ACHN (cell line): ENCODE results near the gene ANK2.
A peak's percentile ranks its signal among the peaks of the same experiment; 100 is the strongest.

Source experiments
- DNase-seq: peaks from one replicate; pipeline ENCODE4 v3.0.0-alpha.2; 2015
- in situ Hi-C: cut with HindIII; loops from 2 replicates; pipeline ENCODE4 v1.10.0; 2017; ENCODE audit warnings: low sequenced_read_pairs, low pct_ligation_motif_present, low pct_unique_long_range_greater_than_20kb

ANK2 gene

DNA sequence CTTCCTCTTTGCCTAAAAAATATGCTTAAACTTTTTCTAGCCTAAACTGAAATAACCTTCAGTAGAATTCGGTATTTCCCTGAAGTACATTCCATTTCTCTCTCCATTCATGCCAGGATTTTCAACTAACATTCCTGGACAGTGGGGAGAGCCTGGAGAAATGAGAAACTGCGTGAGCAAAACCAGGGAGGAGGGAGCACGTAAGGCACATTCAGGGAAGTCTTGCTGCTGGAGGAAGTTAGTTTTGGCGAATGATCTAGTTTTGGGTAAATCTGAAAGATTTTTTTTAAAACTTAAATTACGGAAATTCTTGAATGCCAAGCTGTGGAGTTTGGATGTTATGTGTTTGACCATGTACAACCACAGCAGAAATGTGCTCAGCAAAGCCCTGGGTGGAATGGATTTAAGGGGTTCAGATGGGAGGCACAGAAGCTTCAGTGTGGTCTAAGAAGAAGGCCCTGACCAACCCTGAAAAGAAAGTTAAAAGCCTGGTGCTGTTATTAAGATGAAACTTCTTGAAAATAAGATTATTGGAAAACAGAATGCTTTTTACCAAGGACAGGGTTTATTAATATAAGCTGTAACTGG is 347.8 kb downstream of the ANK2 start:
- in situ Hi-C loops: no loop called here

DNA sequence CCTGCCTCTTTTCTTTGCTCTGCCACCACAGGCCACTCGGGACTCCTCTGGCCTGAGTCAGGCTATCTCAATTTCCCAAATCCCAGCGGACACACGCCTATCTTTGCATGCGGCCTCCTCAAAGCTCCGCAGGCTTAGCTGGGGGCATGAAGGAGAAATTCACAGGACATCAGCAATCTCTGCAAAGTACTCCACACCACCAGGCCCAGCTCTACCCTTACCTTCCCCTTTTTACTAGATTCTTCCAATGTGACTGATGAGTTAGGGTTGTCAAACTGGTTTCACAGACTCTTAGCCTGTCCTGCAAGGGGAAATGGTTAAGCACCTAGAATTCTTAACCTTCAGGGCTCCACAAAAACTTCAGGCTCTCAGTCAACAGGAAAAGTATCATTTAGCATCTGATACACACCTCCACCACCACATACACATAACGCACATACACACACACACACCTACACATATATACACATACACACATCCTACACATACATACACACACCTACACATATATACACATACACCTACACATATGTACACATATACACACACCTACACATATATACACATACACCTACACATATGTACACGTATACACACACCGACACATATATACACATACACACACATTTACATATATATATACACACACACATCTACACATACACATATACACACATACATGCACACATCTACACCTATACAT is 349.1 kb downstream of the ANK2 start:
- DNase-seq: no peak
- in situ Hi-C loops: no loop called here

More for the DNA sequence above, 347.8 kb downstream of the ANK2 start:
- peak; percentile 48 for DNase-seq

DNA sequence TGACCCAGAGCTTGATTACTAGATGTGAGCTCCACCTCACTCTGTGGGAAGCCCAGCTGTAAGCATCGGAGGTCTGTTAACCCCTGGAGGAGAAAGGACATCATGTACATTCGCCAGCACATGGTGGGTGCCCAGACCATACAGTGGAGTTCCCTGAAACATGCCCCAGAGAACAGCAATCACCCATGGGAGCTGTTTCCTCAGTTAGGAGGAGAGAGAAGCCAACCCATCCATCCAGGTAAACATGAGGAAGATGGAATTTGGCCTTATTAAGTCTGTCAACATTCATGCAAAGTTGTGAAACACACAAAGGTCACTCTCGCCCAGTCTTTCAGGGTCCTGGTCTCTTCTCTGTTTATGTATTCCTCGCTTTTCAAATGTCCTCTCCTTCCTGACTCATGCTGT is 354.7 kb downstream of the ANK2 start:
- no peak for DNase-seq

DNA sequence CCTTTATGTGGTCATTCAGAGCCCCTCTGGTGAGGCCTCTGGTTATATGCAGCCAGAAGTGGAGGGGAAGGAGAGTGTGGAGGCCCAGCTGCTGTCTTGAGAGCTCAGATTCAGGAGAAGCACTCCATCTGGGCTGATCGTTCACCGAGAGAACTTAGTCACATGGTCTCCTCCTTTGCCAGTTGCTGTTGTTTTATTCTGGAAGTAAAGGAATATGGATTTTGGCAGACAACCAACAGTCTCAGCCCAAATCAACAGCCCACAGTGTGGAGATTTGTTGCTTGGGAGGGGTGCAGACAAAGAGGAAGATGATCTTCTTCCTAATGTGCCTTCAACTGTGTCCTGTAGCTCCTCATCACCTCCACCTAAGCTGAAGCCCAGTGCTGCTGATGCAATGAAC is 355.4 kb downstream of the ANK2 start:
- no peak for DNase-seq
- in situ Hi-C loops: no loop called here

More for the DNA sequence above, 354.7 kb downstream of the ANK2 start:
- in situ Hi-C loops: no loop called here

DNA sequence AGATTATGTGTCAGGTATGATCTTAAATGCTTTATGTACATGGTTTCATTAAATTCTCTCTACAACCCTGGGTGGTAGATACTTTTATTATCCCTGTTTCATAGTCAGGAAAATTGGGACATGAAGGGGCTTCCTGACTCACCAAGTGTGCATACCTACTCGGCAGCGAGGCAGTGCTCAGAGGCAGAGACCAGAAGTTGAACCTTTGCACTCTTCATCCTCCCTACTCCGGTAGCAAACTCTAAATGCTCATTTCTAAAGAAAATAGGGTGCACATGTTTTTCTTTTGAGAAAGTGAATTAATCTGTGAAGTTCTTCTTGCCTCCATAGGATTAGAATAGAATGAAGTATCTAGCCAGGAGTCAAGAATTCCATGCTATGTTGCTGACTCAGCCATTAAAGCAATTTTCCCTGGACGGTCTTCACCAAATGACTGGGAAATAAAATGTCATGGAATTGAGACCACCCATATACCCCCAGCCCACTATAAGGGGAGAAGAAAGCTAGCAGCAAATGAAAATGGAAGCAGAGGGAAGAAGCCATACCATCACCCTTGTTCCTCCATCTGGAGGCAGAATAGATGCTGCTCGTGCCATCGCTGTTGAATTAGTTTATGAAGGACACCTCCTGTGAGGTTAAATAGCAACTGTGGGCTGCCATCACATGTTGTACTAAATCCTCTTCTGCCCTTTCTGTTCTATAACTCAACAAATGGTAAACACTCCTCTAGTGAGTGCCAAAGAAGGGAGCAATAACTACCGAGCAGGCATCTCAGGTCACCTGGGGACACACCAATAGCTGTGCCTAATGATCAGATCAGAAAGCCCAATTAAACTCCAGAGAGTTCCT is 356.6 kb downstream of the ANK2 start:
- no peak for DNase-seq
- in situ Hi-C loops: no loop called here

DNA sequence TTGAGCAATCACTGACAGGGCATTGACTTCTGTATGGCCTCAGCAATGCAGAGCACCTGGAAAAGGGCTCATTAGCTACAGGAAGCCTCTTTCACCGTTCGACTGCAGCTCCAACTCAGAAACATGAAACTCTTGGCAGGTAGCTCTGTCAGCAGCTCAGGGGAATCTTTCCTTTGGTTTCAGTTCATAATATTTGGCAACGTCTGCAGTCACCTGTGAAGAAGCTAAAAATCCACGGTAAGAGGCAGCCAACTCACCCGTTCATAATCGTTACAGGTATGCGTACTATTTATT is 357.2 kb downstream of the ANK2 start:
- in situ Hi-C loops: no loop called here

DNA sequence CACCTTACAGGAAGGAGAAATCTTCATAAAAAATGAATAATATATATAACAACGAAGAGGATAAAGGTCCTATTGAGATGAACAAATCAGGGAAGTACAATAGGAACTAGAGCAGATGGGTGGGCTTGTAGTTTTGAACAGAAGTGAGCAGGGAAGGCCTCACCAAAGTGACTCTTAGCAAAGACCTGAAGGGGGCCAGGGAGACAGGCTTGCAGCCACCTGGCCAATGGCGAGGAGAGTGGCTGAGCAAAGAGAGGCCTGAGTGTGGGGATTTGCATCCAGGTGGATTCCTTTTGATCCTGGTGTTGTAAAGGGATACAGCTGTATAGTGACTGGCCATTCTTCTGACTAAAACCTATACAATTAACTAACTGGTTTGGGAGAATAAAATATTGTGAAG is 358.0 kb downstream of the ANK2 start:
- in situ Hi-C loops: no loop called here

More for the DNA sequence above, 357.2 kb downstream of the ANK2 start:
- no peak for DNase-seq

DNA sequence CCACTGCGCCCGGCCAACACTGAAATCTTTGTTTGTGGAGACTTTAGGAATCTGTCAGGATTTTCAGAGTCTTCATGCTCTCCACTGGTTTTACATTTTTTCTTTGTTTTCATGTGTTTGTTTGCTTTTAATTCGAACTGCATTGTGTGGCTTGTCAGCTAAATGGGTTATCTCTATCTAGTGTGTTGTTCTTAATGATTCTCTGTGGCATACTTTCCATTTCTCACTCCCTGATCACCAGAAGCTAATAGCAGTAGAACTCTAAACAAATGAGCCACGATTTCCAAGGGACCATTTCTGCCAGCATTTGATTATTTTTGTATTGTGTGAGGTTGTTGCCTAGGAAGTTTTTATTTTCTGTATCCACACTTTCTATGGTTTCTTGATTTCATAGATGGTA is 359.7 kb downstream of the ANK2 start:
- no peak for DNase-seq
- in situ Hi-C loops: no loop called here

More for the DNA sequence above, 358.0 kb downstream of the ANK2 start:
- DNase-seq: no peak

DNA sequence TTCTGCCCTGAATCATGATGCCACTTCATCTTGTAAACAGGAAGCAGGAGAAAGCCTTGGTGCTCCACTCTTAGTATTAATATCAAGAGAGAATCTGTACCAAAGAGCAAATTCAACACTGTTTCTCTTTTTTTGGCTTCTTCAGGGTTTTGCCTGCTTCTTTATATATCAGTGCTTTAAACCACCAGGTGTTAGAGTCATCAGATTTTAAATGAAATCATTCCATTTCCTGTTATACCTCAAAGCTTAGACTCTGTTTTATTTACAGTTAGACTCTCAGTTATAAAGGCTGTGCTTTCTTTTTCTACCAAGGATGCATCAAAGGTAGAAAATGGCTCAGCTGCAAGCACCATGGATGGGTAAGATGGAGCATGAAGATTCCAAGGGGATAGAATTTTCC is 361.2 kb downstream of the ANK2 start:
- DNase-seq: no peak
- in situ Hi-C loops: no loop called here

DNA sequence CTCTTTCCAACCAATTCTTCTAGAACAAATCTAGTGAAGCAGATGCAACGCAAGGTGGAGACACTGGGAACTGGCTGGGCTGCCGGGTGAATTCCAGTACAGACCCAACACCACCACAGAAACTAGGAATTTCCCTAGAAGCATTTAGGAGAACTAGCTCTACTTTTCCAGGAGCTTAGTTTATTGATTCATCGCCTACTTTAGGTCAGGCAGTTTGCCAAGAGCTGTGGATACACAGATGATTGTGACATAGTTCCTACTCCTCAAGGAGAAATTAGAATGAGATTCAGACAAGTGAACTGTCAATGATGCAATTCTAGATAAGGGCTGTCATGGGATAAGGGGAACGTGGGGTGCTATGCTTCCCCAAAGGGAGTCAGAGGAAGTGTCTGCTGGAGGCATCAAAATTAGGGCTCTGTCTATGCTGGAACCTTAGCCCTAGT is 362.1 kb downstream of the ANK2 start:
- DNase-seq: peak; percentile 12
- in situ Hi-C loops: no loop called here

DNA sequence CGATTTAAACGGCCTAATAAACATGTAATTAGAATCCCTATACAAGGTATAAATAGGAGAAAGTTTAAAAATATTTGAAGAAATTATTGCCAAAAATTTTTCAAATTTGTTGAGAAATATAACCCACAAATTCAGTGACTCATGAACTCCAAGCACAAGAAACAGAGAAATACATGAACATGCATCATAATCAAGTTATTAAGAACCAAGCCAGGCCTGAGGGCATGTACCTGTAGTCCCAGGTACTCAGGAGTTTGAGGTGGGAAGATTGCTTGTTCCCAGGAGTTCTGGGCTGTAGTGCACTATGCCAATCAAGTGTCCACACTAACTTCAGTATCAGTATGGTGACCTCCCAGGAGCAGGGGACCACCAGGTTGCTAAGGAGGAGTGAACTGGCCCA is 370.2 kb downstream of the ANK2 start:
- in situ Hi-C loops: no loop called here
- no peak for DNase-seq

DNA sequence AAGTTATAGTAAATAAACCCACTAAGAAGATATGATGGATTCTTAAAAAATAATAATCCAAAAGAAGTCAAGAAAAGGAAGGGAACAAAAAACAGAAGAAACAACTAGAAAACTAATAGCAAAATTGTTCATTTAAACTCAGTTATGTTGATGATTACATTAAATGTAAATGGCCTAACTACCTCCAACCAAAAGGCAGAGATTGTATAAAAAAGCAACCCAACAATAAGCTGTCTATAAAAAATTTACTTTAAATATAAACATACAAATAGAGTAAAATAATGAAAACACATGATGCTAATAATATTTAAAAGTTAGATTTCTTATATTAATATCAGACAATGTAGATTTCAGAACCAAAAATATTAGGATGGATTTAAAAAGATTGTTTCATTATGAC is 371.5 kb downstream of the ANK2 start:
- no peak for DNase-seq
- in situ Hi-C loops: no loop called here

DNA sequence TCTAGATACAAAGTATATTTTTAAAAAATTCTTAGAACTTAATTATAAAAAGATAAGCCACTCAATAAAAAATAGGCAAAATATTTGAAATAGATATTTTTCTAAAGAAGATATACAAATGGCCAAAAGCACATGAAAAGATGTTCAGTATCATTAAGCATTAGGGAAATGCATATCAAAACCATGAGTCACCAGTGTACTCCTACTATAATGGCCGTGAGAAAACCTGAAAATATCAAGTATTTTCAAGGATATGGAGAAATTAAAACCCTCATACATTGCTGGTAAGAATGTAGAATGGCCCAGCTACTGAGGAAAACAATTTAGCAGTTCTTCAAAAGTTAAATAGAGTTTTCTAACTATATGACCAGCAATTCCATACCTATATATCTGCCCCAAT is 374.2 kb downstream of the ANK2 start:
- DNase-seq: no peak
- in situ Hi-C loops: no loop called here

DNA sequence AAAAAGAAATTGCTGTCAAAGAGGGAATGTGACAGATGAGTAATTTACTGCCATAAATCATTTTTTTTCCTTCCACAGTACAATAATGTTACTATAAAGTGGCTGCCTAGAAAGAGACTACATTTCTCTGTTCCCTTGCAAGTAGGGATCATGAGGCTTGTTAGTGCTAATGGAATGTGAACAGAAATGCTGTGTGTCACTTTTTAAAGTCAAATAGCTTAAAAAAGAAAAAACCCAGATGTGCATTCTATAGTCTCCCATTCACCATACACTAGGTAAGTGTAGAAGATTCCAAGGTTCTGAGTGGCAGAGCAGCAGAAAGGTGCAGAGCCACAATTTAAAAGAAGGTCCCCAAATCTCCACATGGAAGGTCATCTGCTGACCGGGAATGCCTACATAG is 383.7 kb downstream of the ANK2 start:
- in situ Hi-C loops: no loop called here
- no peak for DNase-seq
